Central memory CD8-positive, alpha-beta T cell (primary cell): ENCODE measurements around the gene SOBP.
A peak's percentile ranks its signal among the peaks of the same experiment; 100 is the strongest.

Experiments
- ATAC-seq: fragments of 150-1000 bp; cut with Tn5 transposase; replicated peaks from 2 replicates; pipeline ENCODE4 v1.10.0; 2022; ENCODE audit warnings: mild to moderate bottlenecking, moderate FRiP score, moderate number of reproducible peaks; ENCODE audit not compliant: poor library complexity, severe bottlenecking; ENCODE audit errors: extremely low read depth
- DNase-seq, 2 donors: peaks; one replicate each; pipeline ENCODE4 v3.0.0; 2021; ENCODE audit warnings: low spot score in 2 of 2
- H3K27ac Mint-ChIP-seq: one replicate; pipeline ENCODE4 v1.8.0; 2022; ENCODE audit warnings: low read depth, mild to moderate bottlenecking, moderate library complexity, mixed read lengths
- H3K27me3 Mint-ChIP-seq: one replicate; pipeline ENCODE4 v1.8.0; 2022; ENCODE audit warnings: mixed read lengths
- H3K36me3 Mint-ChIP-seq: one replicate; pipeline ENCODE4 v1.8.0; 2022; ENCODE audit warnings: mild to moderate bottlenecking, moderate library complexity, mixed read lengths; ENCODE audit not compliant: insufficient read depth
- H3K4me1 Mint-ChIP-seq: one replicate; pipeline ENCODE4 v1.8.0; 2022; ENCODE audit warnings: mixed read lengths
- H3K4me3 Mint-ChIP-seq: one replicate; pipeline ENCODE4 v1.8.0; 2022; ENCODE audit warnings: mild to moderate bottlenecking, moderate library complexity, mixed read lengths
- H3K9me3 Mint-ChIP-seq: one replicate; pipeline ENCODE4 v1.8.0; 2022; ENCODE audit warnings: mixed read lengths

Gene SOBP

DNA sequence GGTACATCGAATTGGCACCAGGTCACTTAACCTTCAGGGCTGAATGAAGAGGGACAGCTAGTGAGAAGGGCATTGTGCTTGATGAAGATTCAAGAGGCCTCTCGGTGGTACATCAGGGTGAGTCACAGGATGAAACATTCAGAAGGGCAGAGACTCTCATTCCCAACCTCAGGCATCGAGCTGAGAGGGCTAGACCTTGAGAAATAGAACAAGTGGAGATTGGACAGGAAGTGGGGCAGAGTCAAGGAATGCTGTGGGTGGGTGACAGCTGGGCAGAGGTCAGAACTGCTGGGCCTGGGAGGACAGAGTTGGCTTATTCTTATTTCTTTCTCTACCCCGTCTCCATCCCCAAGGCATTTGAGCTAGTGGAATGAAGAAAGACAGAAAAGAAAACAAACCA is 208.2 kb downstream of the SOBP start:
- Mint-ChIP-seq H3K27ac (no peak overlapping the region), H3K27me3 (no peaks in the 10 kb centered on the region), H3K4me3 (no peak overlapping the region), H3K4me1 (peaks cover 14% of the 10 kb centered on the region), H3K36me3 (peaks cover 2% of the 10 kb centered on the region), H3K9me3 (no peaks in the 10 kb centered on the region)
- DNase-seq = no peak
- no peak for ATAC-seq

- Mint-ChIP-seq H3K36me3 (peaks cover 2% of the 10 kb centered on the region), H3K4me3 (no peak overlapping the region), H3K27me3 (no peaks in the 10 kb centered on the region), H3K4me1 (peaks cover 16% of the 10 kb centered on the region), H3K9me3 (no peaks in the 10 kb centered on the region), H3K27ac (no peak overlapping the region)
- ATAC-seq (no peak), DNase-seq (no peak)
Measured at GRCh38 chr6:107699254-107699653, 209.3 kb downstream of the SOBP start.

GRCh38 chr6:107699697-107700325 is 209.9 kb downstream of the SOBP start:
- no peak overlapping the region for H3K27ac Mint-ChIP-seq
- ATAC-seq = no peak
- no peak overlapping the region for H3K4me3 Mint-ChIP-seq
- peaks cover 6% of the 10 kb centered on the region for H3K36me3 Mint-ChIP-seq
- H3K4me1 Mint-ChIP-seq = peaks cover 21% of the 10 kb centered on the region
- DNase-seq = no peak
- H3K9me3 Mint-ChIP-seq = no peaks in the 10 kb centered on the region
- no peaks in the 10 kb centered on the region for H3K27me3 Mint-ChIP-seq

DNA sequence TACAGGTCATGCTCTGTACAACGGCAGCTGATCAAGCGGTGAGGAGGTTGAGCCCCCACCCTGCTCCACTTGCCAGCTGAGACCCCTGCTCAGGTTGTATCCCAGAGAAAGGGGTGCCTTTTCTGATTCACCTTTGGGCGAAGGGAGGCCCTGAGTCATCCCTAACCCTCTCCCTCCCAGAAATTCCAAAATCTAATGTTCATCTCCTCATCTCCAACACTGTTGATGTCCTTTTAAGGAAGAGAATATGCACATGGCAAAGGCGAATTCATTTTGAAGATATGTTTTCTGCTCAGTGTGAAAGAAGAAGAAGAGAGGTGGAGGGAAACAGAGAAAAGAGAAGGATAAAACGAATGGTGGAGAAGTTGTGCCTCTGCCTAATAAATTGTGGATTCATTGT is 213.7 kb downstream of the SOBP start:
- Mint-ChIP-seq H3K27me3 (no peaks in the 10 kb centered on the region), H3K9me3 (no peaks in the 10 kb centered on the region), H3K36me3 (peaks cover 25% of the 10 kb centered on the region), H3K27ac (no peak overlapping the region), H3K4me3 (no peak overlapping the region), H3K4me1 (peaks cover 21% of the 10 kb centered on the region)
- DNase-seq (no peak), ATAC-seq (no peak)

- Mint-ChIP-seq H3K9me3 (no peaks in the 10 kb centered on the region), H3K27me3 (no peaks in the 10 kb centered on the region), H3K4me3 (no peak overlapping the region), H3K27ac (no peak overlapping the region), H3K4me1 (peaks cover 26% of the 10 kb centered on the region), H3K36me3 (peaks cover 29% of the 10 kb centered on the region)
- ATAC-seq = no peak
- no peak for DNase-seq
Measured at GRCh38 chr6:107704347-107705013, 214.6 kb downstream of the SOBP start.

DNA sequence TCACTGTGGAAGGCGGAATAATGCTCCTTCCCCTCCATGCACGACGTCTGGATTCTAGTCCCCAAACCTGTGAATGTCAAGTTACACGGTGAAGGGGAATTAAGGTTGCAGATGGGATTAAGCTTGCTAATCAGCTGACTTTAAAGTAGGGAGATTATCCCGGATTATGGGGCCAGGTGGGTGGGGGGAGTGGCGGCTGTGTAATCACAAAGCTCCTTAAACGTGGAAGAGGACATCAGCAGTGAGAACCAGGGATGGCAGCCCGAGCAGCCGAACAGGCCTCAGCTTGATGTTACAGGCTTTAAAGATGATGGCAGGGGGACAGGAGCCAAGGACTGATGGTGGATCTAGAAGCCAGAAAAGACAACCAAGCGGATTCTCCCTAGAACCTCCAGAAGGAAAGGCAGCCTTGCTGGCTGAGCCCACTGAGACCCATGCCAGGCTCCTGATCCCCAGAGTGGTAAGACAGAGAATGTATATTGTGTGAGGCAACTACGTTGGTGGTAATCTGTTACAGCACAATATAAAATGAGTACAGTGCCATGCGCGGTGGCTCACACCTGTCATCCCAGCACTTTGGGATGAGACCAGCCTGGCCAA is 216.7 kb downstream of the SOBP start:
- Mint-ChIP-seq H3K36me3 (peaks cover 29% of the 10 kb centered on the region), H3K27me3 (no peaks in the 10 kb centered on the region), H3K27ac (no peak overlapping the region), H3K4me3 (no peak overlapping the region), H3K9me3 (no peaks in the 10 kb centered on the region), H3K4me1 (peaks cover 28% of the 10 kb centered on the region)
- DNase-seq (no peak), ATAC-seq (no peak)

DNA sequence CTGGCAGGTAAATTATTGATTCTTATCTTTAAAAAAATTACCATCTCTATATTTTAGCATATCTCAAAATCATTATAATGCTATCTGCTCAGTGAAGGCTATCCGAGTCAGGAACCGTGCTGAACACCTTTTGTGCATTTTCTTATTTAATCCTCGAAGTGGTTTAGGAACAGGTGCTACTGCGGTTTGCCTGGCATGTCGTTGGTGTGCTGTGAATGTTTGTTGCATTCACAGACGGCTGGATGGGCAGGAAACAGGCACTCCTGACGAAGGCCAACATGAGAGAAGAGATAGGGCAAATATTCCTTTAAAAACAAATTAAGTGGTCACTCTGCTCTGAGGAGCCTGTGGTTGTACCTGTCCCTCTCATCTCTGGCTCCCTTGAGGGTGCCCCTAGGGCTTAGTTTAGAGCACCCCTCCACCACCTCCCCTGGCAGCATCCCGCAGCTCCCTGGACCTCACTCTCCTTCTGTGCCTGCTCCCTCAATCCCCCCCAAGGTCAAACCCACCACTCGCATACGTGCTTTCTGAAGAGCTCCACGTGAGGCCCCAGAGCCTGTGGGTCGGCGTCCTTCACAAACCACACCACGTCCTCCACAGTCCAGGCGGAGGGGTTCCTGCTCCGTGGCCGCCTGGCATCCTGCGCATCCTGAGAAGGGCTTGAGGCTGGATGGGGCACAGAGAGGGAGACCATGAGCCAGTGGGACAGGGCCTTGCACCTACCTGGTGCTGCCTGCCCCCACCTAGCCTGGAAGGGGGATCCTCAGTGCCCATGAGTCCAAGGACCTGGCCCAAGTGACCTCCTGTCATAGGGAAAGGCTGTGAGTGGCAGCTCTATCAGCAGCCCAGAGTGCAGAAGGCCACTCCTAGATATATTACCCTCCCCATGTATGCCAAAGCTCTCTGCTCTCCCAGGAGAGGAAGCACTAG is 217.7 kb downstream of the SOBP start:
- Mint-ChIP-seq H3K36me3 (peaks cover 30% of the 10 kb centered on the region), H3K4me1 (peaks cover 38% of the 10 kb centered on the region), H3K9me3 (no peaks in the 10 kb centered on the region), H3K4me3 (no peak overlapping the region), H3K27ac (no peak overlapping the region), H3K27me3 (no peaks in the 10 kb centered on the region)
- ATAC-seq (no peak), DNase-seq (no peak)

DNA sequence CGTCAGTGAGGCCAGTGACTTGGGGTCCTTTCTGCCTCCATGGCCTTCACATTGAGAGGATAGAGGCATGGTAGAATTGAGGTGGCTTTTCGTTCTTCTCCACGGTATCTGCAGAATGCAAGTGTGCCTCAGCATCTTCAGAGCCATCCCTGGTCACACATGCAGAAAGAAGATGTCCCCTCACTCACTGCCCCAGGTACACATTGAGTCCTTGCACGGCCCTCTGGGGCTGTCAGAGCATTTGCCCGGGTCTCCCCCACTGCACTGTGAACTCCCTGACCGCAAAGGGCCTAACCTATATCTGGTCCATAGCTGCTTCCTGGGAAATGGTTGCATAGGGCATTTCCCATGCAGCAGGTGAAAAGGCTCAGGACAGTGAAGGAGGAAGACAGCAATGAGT is 218.5 kb downstream of the SOBP start:
- Mint-ChIP-seq H3K4me1 (peaks cover 46% of the 10 kb centered on the region), H3K36me3 (peaks cover 32% of the 10 kb centered on the region), H3K4me3 (no peak overlapping the region), H3K27me3 (no peaks in the 10 kb centered on the region), H3K27ac (no peak overlapping the region), H3K9me3 (no peaks in the 10 kb centered on the region)
- ATAC-seq (no peak), DNase-seq (no peak)

DNA sequence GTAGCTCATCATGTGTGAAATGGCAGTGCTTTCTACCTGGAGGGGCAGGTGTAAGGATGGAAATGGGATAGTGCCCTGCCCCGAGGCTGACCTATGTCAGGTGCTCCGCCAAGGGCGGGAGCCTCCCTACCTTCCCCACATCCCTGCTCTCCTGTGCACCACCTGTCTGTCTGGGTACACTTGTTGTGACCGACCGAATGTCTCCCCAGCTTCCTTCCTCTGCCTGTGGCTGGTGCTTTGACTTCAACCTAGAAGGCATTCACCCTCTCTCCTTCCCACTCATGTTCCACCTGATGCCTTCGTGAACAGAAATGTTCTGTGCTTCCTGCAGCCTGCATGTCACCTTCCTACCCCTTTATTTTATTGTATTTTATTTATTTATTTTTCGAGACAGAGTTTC is 219.4 kb downstream of the SOBP start:
- Mint-ChIP-seq H3K27ac (peak overlapping the region; percentile 58), H3K4me1 (peaks cover 53% of the 10 kb centered on the region), H3K9me3 (no peaks in the 10 kb centered on the region), H3K36me3 (peaks cover 30% of the 10 kb centered on the region), H3K27me3 (no peaks in the 10 kb centered on the region), H3K4me3 (no peak overlapping the region)
- DNase-seq (no peak), ATAC-seq (no peak)
